HG02884 (cell line): Measurements from ENCODE around the gene HSPB9.

Source experiments
- ATAC-seq: cut with Tn5 transposase; IDR thresholded peaks from one replicate; pipeline ENCODE4 v1.9.1; 2021; ENCODE audit warnings: mild to moderate bottlenecking, moderate library complexity; ENCODE audit not compliant: unreplicated experiment

The HSPB9 gene

DNA sequence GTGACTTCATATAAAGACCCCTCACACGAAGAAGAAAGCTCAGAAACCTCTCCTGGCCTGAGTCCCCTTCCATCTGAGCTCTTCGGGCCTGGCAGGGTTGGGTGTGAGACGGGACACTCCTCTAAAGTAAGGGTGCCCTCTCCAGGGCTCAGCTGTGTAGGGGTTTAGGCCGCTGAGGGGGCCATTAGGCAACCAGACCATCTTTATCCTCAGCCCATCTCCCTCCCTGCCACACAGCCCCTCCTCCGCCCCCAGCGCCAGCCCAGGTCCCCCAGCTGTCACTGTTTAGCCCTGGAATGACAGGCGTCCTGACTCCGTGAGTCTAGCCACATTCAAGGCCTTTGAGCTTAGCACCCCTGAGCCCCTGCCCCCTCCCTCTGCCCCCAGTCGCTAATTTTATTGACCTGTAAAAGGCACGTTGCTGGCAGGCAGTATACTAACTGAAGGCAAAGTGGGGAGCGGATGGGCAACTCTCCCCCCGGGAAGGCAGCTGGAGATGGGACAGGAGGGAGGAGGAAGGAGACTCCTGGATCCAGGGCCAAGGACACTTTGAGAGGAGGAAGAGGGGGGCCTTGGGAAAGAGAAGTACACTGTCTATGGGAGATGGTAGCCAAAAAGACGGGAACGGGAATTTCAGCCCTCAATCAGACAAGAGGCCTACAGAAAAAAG is 23.7 kb upstream of the HSPB9 start:
- ATAC-seq, result no peak

- no peak for ATAC-seq
Observed at GRCh38 chr17:42101513-42102292, 20.9 kb upstream of the HSPB9 start.

- no peak for ATAC-seq
Observed at GRCh38 chr17:42103221-42103954, 19.2 kb upstream of the HSPB9 start.

DNA sequence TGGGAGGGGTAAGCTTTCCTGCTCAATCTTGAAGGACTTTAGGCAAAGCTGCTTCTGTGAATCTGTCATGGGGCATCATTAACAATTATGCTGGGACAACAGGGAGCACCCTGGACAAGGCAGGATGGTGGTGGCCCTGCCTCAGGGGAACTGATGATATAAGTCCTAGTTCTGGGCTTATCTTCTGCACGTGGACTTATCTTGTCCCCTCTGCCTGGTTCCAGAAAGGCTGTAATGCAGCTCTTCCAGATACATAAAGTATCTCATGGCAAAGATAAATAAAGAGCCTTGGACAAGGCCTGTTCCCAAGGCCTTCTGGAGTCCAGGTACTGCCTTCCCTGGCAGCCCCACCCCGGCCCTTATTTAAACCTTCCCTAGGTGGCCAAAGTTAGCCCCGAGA is 18.3 kb upstream of the HSPB9 start:
- no peak for ATAC-seq

GRCh38 chr17:42106009-42106408 is 16.6 kb upstream of the HSPB9 start:
- no peak for ATAC-seq

DNA sequence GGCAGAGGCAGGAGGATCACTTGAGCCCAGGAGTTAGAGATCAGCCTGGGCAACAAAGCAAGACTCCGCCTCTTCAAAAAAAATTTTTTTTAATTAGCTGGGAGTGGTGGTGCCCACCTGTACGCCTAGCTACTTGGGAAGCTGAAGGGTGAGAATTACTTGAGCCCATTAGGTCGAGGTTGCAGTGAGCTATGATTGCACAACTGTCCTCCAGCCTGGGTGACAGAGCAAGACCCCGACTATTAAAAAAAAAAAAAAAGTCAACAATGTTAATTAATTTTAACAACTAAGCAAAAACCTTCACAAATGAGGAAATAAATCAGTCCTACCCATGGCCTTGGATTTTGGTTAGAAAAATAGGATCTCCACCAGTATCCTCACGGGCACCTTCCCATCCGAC is 15.5 kb upstream of the HSPB9 start:
- no peak for ATAC-seq

GRCh38 chr17:42107597-42108576 is 14.7 kb upstream of the HSPB9 start:
- peak; percentile 60 for ATAC-seq

DNA sequence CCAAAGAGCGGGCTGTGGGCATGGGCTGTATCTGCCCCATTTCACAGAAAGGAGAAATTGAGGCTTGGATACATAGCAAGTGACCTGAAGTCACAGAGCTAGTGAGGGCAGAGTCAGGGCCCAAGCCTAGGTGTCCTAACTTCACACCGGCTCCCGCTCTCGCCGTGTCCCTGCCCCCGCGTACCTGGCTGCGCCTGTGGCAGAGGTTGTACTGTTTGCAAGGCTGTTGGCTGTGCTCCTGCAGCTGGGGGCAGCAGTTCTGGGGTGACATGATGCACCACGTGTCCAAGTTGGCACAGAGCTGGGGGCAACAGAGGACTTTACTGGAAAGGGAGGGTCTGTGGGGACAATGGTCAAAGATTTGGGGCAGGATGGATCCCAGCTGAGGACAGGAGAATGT is 13.5 kb upstream of the HSPB9 start:
- no peak for ATAC-seq

DNA sequence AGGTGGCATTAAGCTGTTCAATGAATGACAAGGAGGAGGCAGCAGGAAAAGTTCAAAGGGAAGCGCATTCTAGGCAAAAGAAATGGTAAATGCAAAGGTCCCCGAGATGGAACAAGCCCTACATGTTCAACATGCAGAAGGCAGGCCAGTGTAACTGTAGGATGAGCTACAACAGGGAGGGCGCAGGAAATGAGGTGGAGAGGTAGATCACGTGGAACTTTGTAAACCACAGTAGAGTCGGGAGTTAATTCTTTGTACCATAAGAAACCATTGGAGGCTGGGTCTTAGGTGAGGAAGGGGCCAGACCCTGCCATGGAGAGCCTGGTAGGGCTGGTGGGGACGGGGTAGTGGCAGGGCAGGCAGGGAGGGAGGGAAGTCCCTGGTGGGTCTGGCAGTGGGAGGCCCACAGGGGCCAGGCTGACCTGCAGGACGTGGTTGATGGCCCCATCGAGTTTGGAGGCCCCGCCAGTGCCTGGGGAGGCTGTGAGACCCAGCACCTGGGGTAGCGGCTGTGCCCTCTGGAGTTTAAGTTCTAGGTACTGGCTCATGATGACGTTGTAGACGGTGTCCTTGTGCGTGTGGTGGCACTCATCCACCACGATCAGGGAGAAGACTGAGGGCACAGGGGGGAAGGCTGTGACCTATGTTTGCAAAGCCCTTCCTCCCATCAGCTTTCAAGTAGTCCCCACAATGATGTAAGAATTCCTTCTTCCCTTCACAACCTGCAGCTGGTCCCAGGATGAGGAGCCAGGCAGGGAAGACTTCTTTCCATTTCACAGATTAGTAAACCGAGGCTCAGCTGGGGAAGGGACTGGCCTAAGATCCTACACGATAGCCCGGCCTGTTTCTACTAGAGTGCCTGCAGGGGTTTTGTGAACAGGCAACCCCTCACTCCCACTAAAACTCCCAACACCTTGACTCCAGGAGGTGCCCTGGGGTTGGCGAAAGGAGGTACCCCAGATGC is 12.0 kb upstream of the HSPB9 start:
- no peak for ATAC-seq

- ATAC-seq, result no peak
Observed at GRCh38 chr17:42111265-42111636, 11.4 kb upstream of the HSPB9 start.

DNA sequence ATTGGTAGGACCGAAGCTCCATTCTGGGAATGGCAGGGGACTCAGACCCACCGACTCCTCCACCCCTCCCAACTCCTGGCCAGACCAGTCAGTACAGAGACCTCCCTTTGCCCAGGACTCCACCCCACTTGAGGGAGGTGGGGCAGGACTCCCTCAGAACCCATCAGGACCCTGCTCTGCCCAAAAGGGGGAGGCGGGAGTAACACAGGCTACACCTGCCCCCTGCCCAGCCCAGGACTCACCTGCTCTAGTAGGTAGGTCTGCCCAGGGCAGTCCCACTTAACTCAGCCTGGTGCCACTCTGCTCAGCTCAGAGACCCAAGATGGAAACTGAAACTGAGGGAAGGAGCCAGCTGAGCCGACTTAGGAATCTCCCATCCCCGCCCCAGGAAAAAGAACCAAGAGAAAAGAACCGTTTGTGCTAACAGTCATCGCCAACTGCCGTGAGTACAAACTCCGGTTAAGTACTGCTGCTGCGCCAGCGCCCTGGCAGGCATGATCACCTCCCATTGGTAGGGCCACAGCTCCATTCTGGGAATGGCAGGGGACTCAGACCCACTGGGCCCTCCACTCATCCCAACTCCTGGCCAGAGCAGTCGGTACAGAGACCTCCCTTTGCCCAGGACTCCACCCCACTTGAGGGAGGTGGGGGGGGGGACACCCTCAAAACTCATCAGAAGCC is 10.6 kb upstream of the HSPB9 start:
- no peak for ATAC-seq

GRCh38 chr17:42112552-42113176 is 9.9 kb upstream of the HSPB9 start, which contains the start of gene DHX58:
Gene DHX58, minus strand, starts transcription at chr17:42112714. Its CDS starts 822 bp downstream, at chr17:42111892.
- peak; percentile 67 for ATAC-seq

GRCh38 chr17:42113293-42114069 is 9.1 kb upstream of the HSPB9 start:
- ATAC-seq, result no peak

DNA sequence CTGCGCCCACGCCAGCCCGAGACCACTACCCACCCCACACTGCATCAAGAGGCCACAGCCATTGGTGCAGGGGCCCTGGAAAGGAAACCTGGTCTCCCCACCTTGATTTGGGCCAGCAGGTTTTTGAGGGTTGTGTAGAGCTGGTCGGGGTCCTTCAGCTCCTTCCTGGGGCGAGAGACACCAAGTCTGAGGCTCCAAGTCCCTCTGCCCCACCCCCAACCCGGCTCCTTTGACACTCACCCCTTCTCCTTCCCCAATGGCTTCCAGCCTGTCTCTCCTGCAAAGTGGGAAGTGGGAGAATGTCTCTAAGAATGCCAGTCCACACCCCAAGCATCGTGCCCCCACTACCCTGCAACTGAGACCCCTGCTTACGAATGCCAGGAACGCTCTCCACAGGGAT is 8.5 kb upstream of the HSPB9 start:
- ATAC-seq, result no peak

DNA sequence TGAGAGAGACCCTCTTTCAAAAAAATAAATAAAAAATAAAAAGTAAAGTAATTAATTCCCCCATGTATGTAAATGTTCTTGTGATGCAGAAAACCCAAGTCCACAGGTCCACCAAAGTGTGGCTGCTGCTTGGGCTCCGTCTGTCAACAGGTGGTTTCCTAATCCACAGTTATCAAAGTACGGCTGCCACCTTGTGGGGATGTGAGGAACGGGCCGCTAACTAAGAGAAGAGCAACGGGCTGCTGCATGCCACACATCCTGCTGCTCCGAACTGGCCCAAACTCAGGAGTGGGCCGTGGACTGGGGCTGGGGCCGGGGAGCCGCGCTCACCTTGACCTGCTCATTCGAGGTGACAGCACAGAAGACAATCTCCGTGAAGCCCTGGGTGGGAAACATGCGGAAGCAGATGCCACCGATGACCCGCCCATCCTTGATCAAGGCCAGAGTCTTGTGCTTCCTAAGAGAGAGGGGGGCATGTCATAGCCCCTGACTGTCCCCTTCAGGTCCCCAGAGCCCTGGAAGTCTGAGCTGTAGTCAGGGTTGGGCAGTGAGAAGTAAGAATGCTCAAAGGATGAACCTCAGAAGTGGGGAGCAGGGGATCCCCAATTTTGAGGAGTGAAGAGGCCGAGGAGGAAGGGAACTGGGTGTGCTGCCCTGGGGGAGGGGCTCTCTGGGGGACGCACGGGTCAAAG is 5.8 kb upstream of the HSPB9 start:
- ATAC-seq, result no peak

DNA sequence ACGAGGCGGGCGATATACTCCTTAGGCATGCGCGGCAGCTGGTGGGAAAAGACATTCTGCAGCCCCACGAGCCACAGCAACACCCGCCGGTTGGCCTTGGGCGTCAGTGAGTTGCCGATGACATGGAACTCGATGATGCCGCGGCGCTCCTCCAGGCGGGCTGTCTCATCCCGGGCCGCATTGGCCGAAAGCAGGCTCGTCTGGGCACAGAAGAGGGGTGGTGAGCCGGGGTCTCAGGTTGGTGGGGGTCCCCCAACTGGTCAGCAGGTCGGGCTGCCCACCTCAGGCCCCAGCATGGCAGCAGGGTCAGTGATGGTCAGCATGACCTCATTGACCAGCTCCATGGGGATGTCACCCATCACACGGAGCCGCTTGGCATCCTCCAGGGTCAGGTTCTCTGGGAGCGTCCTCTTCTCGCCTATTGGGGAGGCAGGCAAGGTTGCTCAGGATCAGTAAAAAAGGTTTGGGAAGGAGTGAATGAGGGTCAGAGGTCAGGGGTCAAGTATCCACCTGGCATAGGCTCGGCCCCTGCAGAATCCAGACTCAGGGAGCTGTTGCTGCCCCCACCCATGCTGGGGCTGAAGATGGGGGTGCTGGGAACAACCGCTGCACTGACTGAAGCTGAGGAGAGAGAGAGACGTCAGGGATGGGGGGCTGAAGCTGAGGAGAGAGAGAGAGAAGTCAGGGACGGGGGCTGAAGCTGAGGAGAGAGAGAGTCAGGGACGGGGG is 5.0 kb upstream of the HSPB9 start:
- no peak for ATAC-seq
